Raji (cell line): ENCODE measurements around the gene PPP2R5E.

Source experiments
- POLR2A ChIP-seq: IDR thresholded peaks from 2 replicates; pipeline ENCODE4 v1.6.1; 2011; ENCODE audit warnings: low read depth, low read length, control low read depth; ENCODE audit not compliant: insufficient read depth

PPP2R5E gene

GRCh38 chr14:63459738-63460137, 83.4 kb downstream of the PPP2R5E start:
- TF ChIP-seq POLR2A: no peak

- TF ChIP-seq POLR2A: no peak
Observed at GRCh38 chr14:63457498-63457897, 85.7 kb downstream of the PPP2R5E start.

- TF ChIP-seq POLR2A: no peak
Observed at GRCh38 chr14:63454863-63455622, 88.1 kb downstream of the PPP2R5E start.

- TF ChIP-seq POLR2A: no peak
Observed at GRCh38 chr14:63454436-63454835, 88.7 kb downstream of the PPP2R5E start.

- TF ChIP-seq POLR2A: no peak
Observed at GRCh38 chr14:63453443-63453936, 89.7 kb downstream of the PPP2R5E start.

GRCh38 chr14:63452796-63453195, 90.4 kb downstream of the PPP2R5E start:
- TF ChIP-seq POLR2A: no peak

- TF ChIP-seq POLR2A: no peak
Observed at GRCh38 chr14:63448841-63449240, 94.3 kb downstream of the PPP2R5E start.

- TF ChIP-seq POLR2A: no peak
Observed at GRCh38 chr14:63444588-63444987, 98.6 kb downstream of the PPP2R5E start.

- no peak for TF ChIP-seq POLR2A
Observed at GRCh38 chr14:63443988-63444387, 99.2 kb downstream of the PPP2R5E start.

GRCh38 chr14:63443361-63443760, 99.8 kb downstream of the PPP2R5E start:
- no peak for TF ChIP-seq POLR2A

- no peak for TF ChIP-seq POLR2A
Observed at GRCh38 chr14:63438065-63438757, 105.0 kb downstream of the PPP2R5E start.

- no peak for TF ChIP-seq POLR2A
Observed at GRCh38 chr14:63436286-63437098, 106.7 kb downstream of the PPP2R5E start.

GRCh38 chr14:63435838-63436237, 107.3 kb downstream of the PPP2R5E start:
- no peak for TF ChIP-seq POLR2A

GRCh38 chr14:63435204-63435603, 108.0 kb downstream of the PPP2R5E start:
- no peak for TF ChIP-seq POLR2A

- no peak for TF ChIP-seq POLR2A
Observed at GRCh38 chr14:63432888-63433552, 110.2 kb downstream of the PPP2R5E start.
